HepG2 (cell line): Measurements from ENCODE around the gene LIMCH1. TPM values are rescaled to one million over a fixed set of nuclear protein-coding genes. Genes with fewer than 3 reads are reported as not detected.

Source experiments
- ATAC-seq: fragments of 200-7000 bp; cut with Tn5 transposase; 3 replicates; pipeline ENCODE4 v1.9.1; 2020; ENCODE audit warnings: mild to moderate bottlenecking, moderate library complexity
- BruUV-seq: library from RNA; stranded (reverse); fragments of 400-500 nt; replicated peaks from 2 replicates; lab custom pipeline; 2021; lab: Mats Ljungman, UMichigan
- CTCF ChIA-PET: fragments of 300-600 bp; formaldehyde crosslinking; extraction: SDS; loops from one replicate; lab custom pipeline; 2021; ENCODE audit warnings: low total read pairs, inconsistent platforms, low intra/inter-chr PET ratio; lab: Yijun Ruan, JAX
- POLR2A ChIA-PET: fragments of 350-600 bp; sonication (Branson Sonifier 250); formaldehyde crosslinking; loops from one replicate; lab custom pipeline; 2020; ENCODE audit warnings: antibody characterized with exemption, inconsistent platforms; lab: Yijun Ruan, JAX
- DNase-seq: peaks from one replicate; pipeline ENCODE4 v3.0.0-alpha.2; 2015; ENCODE audit warnings: low spot score
- FAIRE-seq: peaks from 3 replicates; lab custom pipeline; 2011; peaks lifted over from hg19 to GRCh38; lab: Jason Lieb, UNC
- H2AFZ ChIP-seq: one replicate; pipeline ENCODE4 v1.6.1; 2011; ENCODE audit warnings: low read length, inconsistent platforms
- H3K27ac ChIP-seq: fragments of 300-600 bp; 3 replicates; pipeline ENCODE4 v1.8.0; 2011; ENCODE audit warnings: mixed run types, mild to moderate bottlenecking, mixed read lengths, low read length, inconsistent platforms; ENCODE audit not compliant: insufficient read depth; ENCODE audit errors: extremely low read length
- H3K27me3 ChIP-seq, 2 experiments: fragments of 200-600 bp in 1 of 2; 2 replicates in 1 of 2; 3 replicates in 1 of 2; pipeline versions ENCODE4 v1.6.0 to v1.8.0; 2011; ENCODE audit warnings: low read length in 2 of 2, mild to moderate bottlenecking in 2 of 2, moderate library complexity in 2 of 2, inconsistent platforms in 1 of 2; ENCODE audit not compliant: insufficient read depth in 2 of 2, control insufficient read depth in 1 of 2
- H3K36me3 ChIP-seq, 2 experiments: fragments of 200-600 bp in 1 of 2; replicated peaks in 1 of 2; 2 replicates in 1 of 2; 3 replicates in 1 of 2; pipeline versions ENCODE4 v1.5.1 to v1.8.0; 2011; ENCODE audit warnings: low read length in 2 of 2, inconsistent platforms in 1 of 2; ENCODE audit not compliant: insufficient read depth in 2 of 2, control insufficient read depth in 1 of 2
- H3K4me1 ChIP-seq: 2 replicates; pipeline ENCODE4 v1.5.1; 2012; ENCODE audit warnings: low read length, inconsistent platforms; ENCODE audit not compliant: insufficient read depth
- H3K4me2 ChIP-seq: 2 replicates; pipeline ENCODE4 v1.6.0; 2011; ENCODE audit warnings: low read depth, low read length, inconsistent platforms
- H3K4me3 ChIP-seq, 3 experiments: fragments of 200-600 bp in 1 of 3; sonication (generic), shearing (Covaris generic) in 1 of 3; replicated peaks in 1 of 3; 2 replicates each; pipeline ENCODE4 v1.5.1; 2011 to 2016; ENCODE audit warnings: low read length in 3 of 3, inconsistent platforms in 2 of 3, low read depth in 2 of 3, mild to moderate bottlenecking in 2 of 3, control low read depth in 1 of 3, mixed read lengths in 1 of 3; ENCODE audit not compliant: insufficient read depth in 1 of 3
- H3K79me2 ChIP-seq: one replicate; pipeline ENCODE4 v1.6.1; 2011; ENCODE audit warnings: low read length, inconsistent platforms; ENCODE audit not compliant: insufficient read depth
- H3K9ac ChIP-seq: 2 replicates; pipeline ENCODE4 v1.6.0; 2011; ENCODE audit warnings: mild to moderate bottlenecking, low read depth, low read length, inconsistent platforms; ENCODE audit not compliant: insufficient read depth
- H3K9me3 ChIP-seq: 2 replicates; pipeline ENCODE4 v1.5.1; 2012; ENCODE audit warnings: mild to moderate bottlenecking, low read length
- H4K20me1 ChIP-seq: 2 replicates; pipeline ENCODE4 v1.6.0; 2011; ENCODE audit warnings: inconsistent platforms, mild to moderate bottlenecking, low read length, moderate library complexity; ENCODE audit not compliant: insufficient read depth
- DNMT3B ChIP-seq: conservative IDR thresholded peaks from 2 replicates; pipeline ENCODE4 v1.6.1; 2016; ENCODE audit warnings: missing biosample characterization, control low read depth
- MIER2 ChIP-seq: IDR thresholded peaks from 2 replicates; pipeline ENCODE4 v1.6.1; 2016; ENCODE audit warnings: missing biosample characterization, missing genetic modification reagents
- SAFB2 ChIP-seq: sonication (generic); formaldehyde crosslinking; IDR thresholded peaks from 2 replicates; pipeline ENCODE4 v1.5.1; 2020; ENCODE audit warnings: missing genetic modification reagents, low read depth, mild to moderate bottlenecking, borderline replicate concordance
- SIN3A ChIP-seq: IDR thresholded peaks from 2 replicates; pipeline ENCODE4 v1.6.1; 2011; ENCODE audit warnings: low read depth, mild to moderate bottlenecking, control low read depth, low read length, borderline replicate concordance
- SRY ChIP-seq: sonication (generic); formaldehyde crosslinking; IDR thresholded peaks from 2 replicates; pipeline ENCODE4 v1.8.0; 2022; ENCODE audit warnings: mild to moderate bottlenecking, missing genetic modification reagents
- TCF7L2 ChIP-seq: IDR thresholded peaks from 2 replicates; pipeline ENCODE4 v1.6.1; 2011; ENCODE audit warnings: mild to moderate bottlenecking, low read depth, low read length, moderate library complexity
- TGIF2 ChIP-seq: IDR thresholded peaks from 2 replicates; pipeline ENCODE4 v1.6.1; 2016; ENCODE audit warnings: control low read depth, missing compliant biosample characterization
- ZNF138 ChIP-seq: sonication (generic); formaldehyde crosslinking; IDR thresholded peaks from 2 replicates; pipeline ENCODE4 v1.5.0; 2020; ENCODE audit warnings: mild to moderate bottlenecking, low read depth, missing genetic modification reagents
- ZNF251 ChIP-seq: sonication (generic); formaldehyde crosslinking; IDR thresholded peaks from 2 replicates; pipeline ENCODE4 v1.9.0; 2021; ENCODE audit warnings: mild to moderate bottlenecking, missing genetic modification reagents
- ZNF33B ChIP-seq: sonication (generic); formaldehyde crosslinking; IDR thresholded peaks from 2 replicates; pipeline ENCODE4 v1.5.1; 2020; ENCODE audit warnings: mild to moderate bottlenecking, missing genetic modification reagents
- WGBS: methylation state at CpG from one replicate; pipeline ENCODE4 v1.1.6; 2017; ENCODE audit warnings: low lambda C conversion rate; 5-methylcytosine and 5-hydroxymethylcytosine counted together
- in situ Hi-C: cut with HindIII; loops from 2 replicates; pipeline ENCODE4 v1.10.0; 2017; ENCODE audit warnings: low pct_unique_long_range_greater_than_20kb; ENCODE audit not compliant: extremely low pct_ligation_motif_present
- intact Hi-C: fragments of 100-400 bp; cut with micrococcal nuclease; formaldehyde crosslinking; loops from one replicate; pipeline ENCODE4 v1.10.0; 2022; ENCODE audit not compliant: unreplicated experiment
- polyA plus RNA-seq, 8 experiments: library from polyadenylated mRNA; depleted of rRNA in 3 of 8; stranded (reverse) in 7 of 8; unstranded in 1 of 8; fragments of >200 nt; fragmentation: Illumina TruSeq in 4 of 8; extraction: Trizol in 4 of 8; gene quantifications; 2 replicates each; pipeline versions ENCODE4 v1.2.1 to v1.2.3, GENCODE V29; 2011 to 2016; ENCODE audit warnings: low read depth in 4 of 8, missing spikeins in 1 of 8, mixed read lengths in 1 of 8; ENCODE audit not compliant: insufficient read depth in 1 of 8
- total RNA-seq, 5 experiments: library from RNA; depleted of rRNA; stranded (reverse); fragments of >200 nt; fragmentation: Illumina TruSeq; extraction: Trizol; gene quantifications; 2 replicates each; pipeline ENCODE4 v1.2.3, GENCODE V29; 2016; ENCODE audit warnings: low read depth in 1 of 5
- TF ChIP-seq, protein P1 (sequence below): IDR thresholded peaks from 2 replicates; pipeline ENCODE4 v1.6.1; 2016; ENCODE audit warnings: mild to moderate bottlenecking, missing biosample characterization, missing genetic modification reagents
- TF ChIP-seq, protein P2 (sequence below): sonication (generic); formaldehyde crosslinking; IDR thresholded peaks from 2 replicates; pipeline ENCODE4 v1.5.0; 2020; ENCODE audit warnings: mild to moderate bottlenecking, missing genetic modification reagents, borderline replicate concordance
- TF ChIP-seq, protein P3 (sequence below): sonication (generic); formaldehyde crosslinking; IDR thresholded peaks from 2 replicates; pipeline ENCODE4 v1.4.0; 2020; ENCODE audit warnings: missing genetic modification reagents
- TF ChIP-seq, protein P4 (sequence below): sonication (generic); formaldehyde crosslinking; IDR thresholded peaks from 2 replicates; pipeline ENCODE4 v1.9.0; 2021; ENCODE audit warnings: missing genetic modification reagents, borderline replicate concordance

The LIMCH1 gene
- total and polyA plus RNA-seq, 2 of the 13 experiments (the other 11 are each of a cell fraction or from before 2014, with no cell fraction given): 0.04 TPM; not detected in 1

DNA sequence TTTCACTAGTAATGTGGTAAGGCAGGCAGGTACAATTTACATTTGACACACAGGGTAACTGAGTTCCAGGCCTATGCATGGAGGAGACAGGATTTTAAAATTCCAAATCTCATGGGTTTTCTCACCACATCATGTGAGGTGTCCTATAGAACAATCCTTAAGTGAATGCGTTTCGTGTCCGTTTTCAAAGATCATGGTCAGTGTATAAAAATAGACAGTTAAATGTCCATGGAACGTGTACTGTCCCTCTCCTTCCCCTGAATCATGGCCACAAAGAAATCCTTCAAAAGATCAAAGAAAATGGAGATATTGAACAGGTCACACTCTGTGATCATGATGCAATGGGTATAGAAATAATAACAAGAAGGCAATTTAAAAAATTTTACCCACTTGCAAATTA is 42.0 kb downstream of the LIMCH1 start:
- FAIRE-seq (no peak), ATAC-seq (no peak), DNase-seq (no peak)
- intact Hi-C loops (no loop called here), in situ Hi-C loops (no loop called here)
- H3K4me2 ChIP-seq: no peak overlapping the region
- H3K9ac ChIP-seq: no peak overlapping the region
- 22% methylated on average over 4 of the region's 4 CpGs for WGBS
- H2AFZ ChIP-seq: no peak overlapping the region
- POLR2A ChIA-PET: no interaction called here
- BruUV-seq: no TSS peak
- no peaks in the 10 kb centered on the region for H3K27me3 ChIP-seq
- no peaks in the 10 kb centered on the region for H3K4me1 ChIP-seq
- H3K36me3 ChIP-seq: no peaks in the 10 kb centered on the region
- no peak overlapping the region for H3K4me3 ChIP-seq
- H3K79me2 ChIP-seq: no peaks in the 10 kb centered on the region
- H4K20me1 ChIP-seq: no peaks in the 10 kb centered on the region
- no peak overlapping the region for H3K27ac ChIP-seq
- H3K9me3 ChIP-seq: peaks cover 5% of the 10 kb centered on the region; the same call in 1 of the 2 replicates
- CTCF ChIA-PET: no interaction called here
- TF ChIP-seq SRY (CRISPR knock-in tag) (no peak), TGIF2 (no peak), TCF7L2 (no peak), DNMT3B (CRISPR knock-in tag) (no peak), ZNF33B (CRISPR knock-in tag) (no peak), SAFB2 (no peak), SIN3A (no peak), MIER2 (CRISPR knock-in tag) (no peak), ZNF138 (no peak), ZNF251 (CRISPR knock-in tag) (no peak)
- TF ChIP-seq, protein P1, sequence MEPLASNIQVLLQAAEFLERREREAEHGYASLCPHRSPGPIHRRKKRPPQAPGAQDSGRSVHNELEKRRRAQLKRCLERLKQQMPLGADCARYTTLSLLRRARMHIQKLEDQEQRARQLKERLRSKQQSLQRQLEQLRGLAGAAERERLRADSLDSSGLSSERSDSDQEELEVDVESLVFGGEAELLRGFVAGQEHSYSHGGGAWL: no peak
- TF ChIP-seq, protein P2, sequence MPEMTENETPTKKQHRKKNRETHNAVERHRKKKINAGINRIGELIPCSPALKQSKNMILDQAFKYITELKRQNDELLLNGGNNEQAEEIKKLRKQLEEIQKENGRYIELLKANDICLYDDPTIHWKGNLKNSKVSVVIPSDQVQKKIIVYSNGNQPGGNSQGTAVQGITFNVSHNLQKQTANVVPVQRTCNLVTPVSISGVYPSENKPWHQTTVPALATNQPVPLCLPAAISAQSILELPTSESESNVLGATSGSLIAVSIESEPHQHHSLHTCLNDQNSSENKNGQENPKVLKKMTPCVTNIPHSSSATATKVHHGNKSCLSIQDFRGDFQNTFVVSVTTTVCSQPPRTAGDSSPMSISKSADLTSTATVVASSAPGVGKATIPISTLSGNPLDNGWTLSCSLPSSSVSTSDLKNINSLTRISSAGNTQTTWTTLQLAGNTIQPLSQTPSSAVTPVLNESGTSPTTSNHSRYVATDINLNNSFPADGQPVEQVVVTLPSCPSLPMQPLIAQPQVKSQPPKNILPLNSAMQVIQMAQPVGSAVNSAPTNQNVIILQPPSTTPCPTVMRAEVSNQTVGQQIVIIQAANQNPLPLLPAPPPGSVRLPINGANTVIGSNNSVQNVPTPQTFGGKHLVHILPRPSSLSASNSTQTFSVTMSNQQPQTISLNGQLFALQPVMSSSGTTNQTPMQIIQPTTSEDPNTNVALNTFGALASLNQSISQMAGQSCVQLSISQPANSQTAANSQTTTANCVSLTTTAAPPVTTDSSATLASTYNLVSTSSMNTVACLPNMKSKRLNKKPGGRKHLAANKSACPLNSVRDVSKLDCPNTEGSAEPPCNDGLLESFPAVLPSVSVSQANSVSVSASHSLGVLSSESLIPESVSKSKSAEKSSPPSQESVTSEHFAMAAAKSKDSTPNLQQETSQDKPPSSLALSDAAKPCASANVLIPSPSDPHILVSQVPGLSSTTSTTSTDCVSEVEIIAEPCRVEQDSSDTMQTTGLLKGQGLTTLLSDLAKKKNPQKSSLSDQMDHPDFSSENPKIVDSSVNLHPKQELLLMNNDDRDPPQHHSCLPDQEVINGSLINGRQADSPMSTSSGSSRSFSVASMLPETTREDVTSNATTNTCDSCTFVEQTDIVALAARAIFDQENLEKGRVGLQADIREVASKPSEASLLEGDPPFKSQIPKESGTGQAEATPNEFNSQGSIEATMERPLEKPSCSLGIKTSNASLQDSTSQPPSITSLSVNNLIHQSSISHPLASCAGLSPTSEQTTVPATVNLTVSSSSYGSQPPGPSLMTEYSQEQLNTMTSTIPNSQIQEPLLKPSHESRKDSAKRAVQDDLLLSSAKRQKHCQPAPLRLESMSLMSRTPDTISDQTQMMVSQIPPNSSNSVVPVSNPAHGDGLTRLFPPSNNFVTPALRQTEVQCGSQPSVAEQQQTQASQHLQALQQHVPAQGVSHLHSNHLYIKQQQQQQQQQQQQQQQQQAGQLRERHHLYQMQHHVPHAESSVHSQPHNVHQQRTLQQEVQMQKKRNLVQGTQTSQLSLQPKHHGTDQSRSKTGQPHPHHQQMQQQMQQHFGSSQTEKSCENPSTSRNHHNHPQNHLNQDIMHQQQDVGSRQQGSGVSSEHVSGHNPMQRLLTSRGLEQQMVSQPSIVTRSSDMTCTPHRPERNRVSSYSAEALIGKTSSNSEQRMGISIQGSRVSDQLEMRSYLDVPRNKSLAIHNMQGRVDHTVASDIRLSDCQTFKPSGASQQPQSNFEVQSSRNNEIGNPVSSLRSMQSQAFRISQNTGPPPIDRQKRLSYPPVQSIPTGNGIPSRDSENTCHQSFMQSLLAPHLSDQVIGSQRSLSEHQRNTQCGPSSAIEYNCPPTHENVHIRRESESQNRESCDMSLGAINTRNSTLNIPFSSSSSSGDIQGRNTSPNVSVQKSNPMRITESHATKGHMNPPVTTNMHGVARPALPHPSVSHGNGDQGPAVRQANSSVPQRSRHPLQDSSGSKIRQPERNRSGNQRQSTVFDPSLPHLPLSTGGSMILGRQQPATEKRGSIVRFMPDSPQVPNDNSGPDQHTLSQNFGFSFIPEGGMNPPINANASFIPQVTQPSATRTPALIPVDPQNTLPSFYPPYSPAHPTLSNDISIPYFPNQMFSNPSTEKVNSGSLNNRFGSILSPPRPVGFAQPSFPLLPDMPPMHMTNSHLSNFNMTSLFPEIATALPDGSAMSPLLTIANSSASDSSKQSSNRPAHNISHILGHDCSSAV (CRISPR knock-in tag): no peak
- TF ChIP-seq, protein P3, sequence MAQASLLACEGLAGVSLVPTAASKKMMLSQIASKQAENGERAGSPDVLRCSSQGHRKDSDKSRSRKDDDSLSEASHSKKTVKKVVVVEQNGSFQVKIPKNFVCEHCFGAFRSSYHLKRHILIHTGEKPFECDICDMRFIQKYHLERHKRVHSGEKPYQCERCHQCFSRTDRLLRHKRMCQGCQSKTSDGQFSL (CRISPR knock-in tag): no peak
- TF ChIP-seq, protein P4, sequence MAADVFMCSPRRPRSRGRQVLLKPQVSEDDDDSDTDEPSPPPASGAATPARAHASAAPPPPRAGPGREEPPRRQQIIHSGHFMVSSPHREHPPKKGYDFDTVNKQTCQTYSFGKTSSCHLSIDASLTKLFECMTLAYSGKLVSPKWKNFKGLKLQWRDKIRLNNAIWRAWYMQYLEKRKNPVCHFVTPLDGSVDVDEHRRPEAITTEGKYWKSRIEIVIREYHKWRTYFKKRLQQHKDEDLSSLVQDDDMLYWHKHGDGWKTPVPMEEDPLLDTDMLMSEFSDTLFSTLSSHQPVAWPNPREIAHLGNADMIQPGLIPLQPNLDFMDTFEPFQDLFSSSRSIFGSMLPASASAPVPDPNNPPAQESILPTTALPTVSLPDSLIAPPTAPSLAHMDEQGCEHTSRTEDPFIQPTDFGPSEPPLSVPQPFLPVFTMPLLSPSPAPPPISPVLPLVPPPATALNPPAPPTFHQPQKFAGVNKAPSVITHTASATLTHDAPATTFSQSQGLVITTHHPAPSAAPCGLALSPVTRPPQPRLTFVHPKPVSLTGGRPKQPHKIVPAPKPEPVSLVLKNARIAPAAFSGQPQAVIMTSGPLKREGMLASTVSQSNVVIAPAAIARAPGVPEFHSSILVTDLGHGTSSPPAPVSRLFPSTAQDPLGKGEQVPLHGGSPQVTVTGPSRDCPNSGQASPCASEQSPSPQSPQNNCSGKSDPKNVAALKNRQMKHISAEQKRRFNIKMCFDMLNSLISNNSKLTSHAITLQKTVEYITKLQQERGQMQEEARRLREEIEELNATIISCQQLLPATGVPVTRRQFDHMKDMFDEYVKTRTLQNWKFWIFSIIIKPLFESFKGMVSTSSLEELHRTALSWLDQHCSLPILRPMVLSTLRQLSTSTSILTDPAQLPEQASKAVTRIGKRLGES (CRISPR knock-in tag): no peak
